ENCODE measurements around the gene NGDN. TPM values are rescaled to one million over a fixed set of nuclear protein-coding genes. Genes with fewer than 3 reads are reported as not detected.
A peak's percentile ranks its signal among the peaks of the same experiment; 100 is the strongest.

NGDN gene
- 64.3 and 85.9 TPM in 2 replicates for polyA plus RNA-seq (2012; rRNA removed)
- 76.1 and 82.9 TPM in 2 replicates for polyA plus RNA-seq (2012; cell fraction: cytosol; rRNA removed)
- polyA plus RNA-seq (2012; cell fraction: nucleus; rRNA removed), result 65.1 and 116 TPM in 2 replicates

DNA sequence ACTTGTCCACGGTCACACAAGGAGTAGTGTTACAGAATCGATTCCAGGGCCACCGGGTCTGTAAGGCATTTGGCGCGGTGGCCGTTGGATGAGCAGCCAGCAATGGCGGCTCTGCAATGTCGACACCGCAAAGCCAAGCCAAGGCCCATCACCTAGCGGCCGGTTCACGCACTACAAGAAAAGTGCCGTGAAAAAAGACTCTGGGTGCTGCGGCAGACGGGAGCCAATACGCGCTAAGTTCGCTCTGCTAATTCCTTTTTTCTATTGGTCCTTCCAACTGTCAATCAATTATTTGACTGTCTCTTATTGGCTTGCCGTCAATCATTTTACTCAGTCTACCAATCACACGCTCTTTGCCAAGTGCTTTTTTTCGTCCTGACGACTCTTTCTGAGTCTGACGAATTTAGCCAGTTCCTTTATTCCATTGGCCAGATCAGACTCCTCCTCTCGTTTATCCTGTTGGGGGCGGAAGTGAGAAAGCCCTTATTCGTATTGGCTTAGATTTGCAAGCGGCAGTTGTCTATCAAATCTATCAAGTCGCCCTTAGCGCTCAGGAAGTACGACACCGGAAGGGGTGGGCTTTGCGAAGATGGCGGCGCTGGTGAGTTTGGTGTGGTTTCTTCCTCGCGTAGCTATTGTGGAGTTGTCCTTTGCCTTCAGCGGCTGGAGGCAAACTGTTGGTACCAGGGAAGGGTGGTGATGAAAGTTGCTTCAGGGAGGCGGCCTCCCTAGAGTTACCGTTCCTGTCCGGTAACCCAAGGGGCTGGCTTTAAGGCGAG is at the start of gene NGDN:
Gene NGDN, plus strand, starts transcription at position 577 of the 779 bp plus-strand sequence. Its CDS starts 13 bp downstream, at position 590.
- Histone ChIP-seq H3K9me3 (no peaks in the 10 kb centered on the region), H3K79me2 (ENCODE audit: insufficient read depth) (peaks cover 30% of the 10 kb centered on the region), H3K9me2 (no peaks in the 10 kb centered on the region), H2AFZ (ENCODE audit: low read depth) (peak within 1 kb of the TSS; percentile 97), H4K20me1 (ENCODE audit: insufficient read depth) (no peaks in the 10 kb centered on the region), H3K4me3 (ENCODE audit: low read depth in 2 of 2, low read length in 1 of 2) (peak within 1 kb of the TSS; percentile 92 to 96), H3K9ac (peak within 1 kb of the TSS; percentile 83), H3K27me3 (ENCODE audit: insufficient read depth) (no peaks in the 10 kb centered on the region), H3F3A (replicated peaks; ENCODE audit: insufficient read depth) (peaks cover 5% of the 10 kb centered on the region), H3K4me1 (ENCODE audit: control insufficient read depth in 1 of 2, insufficient read depth in 2 of 2, low read depth in 1 of 2, low read length in 1 of 2) (peaks cover 0 to 7% of the 10 kb centered on the region in 2 experiments; a peak in 2 of 4 replicates), H3K4me2 (peak within 1 kb of the TSS; percentile 81), H3K36me3 (replicated peaks in 1 of 2; ENCODE audit: control insufficient read depth in 1 of 2, insufficient read depth in 2 of 2, low read length in 1 of 2) (peaks cover 23 to 35% of the 10 kb centered on the region in 2 experiments), H3K27ac (ENCODE audit: low read depth in 2 of 2, low read length in 1 of 2) (peak within 1 kb of the TSS; percentile 61 to 88)
- peak; percentile 86 for DNase-seq
- ChIA-PET POLR2A (interaction anchor here (0.6 kb wide), 1 partner anchor 92 kb away, joined by 3 read pairs; no protein-coding TSS in a partner anchor), CTCF (interaction anchor here (0.7 to 26.4 kb wide), 10 partner anchors 9 to 163 kb away, joined by 3 to 785 read pairs (median 4); partner anchors contain the start of genes AP1G2, PABPN1 and THTPA)
- 6% methylated on average over 39 of the region's 41 CpGs for WGBS (ENCODE audit: low lambda C conversion rate)
- TF ChIP-seq EP300 (IDR thresholded peaks at IDR 0.05; ENCODE audit: borderline replicate concordance in 1 of 2, low read depth in 1 of 2, low read length in 1 of 2) (no peak), REST (IDR thresholded peaks at IDR 0.05; ENCODE audit: low read depth, low read length) (peak; percentile 26; the same call in 1 of the 2 replicates), USF1 (IDR thresholded peaks at IDR 0.05; ENCODE audit: borderline replicate concordance, low read depth) (no peak), RAD21 (IDR thresholded peaks at IDR 0.05; ENCODE audit: low read length) (peak; percentile 69), RXRA (IDR thresholded peaks at IDR 0.05; ENCODE audit: borderline replicate concordance, low read depth) (no peak), FOXM1 (IDR thresholded peaks at IDR 0.05; ENCODE audit: low read depth) (no peak), GATA2 (CRISPR knock-in tag; IDR thresholded peaks at IDR 0.05) (no peak), MAX (IDR thresholded peaks at IDR 0.05; ENCODE audit: low read depth) (peak; percentile 88), TCF12 (IDR thresholded peaks at IDR 0.05) (no peak), TAF1 (IDR thresholded peaks at IDR 0.05; ENCODE audit: borderline replicate concordance, low read depth, low read length) (peak; percentile 84), NFIC (IDR thresholded peaks at IDR 0.05; ENCODE audit: borderline replicate concordance) (no peak), EZH2phosphoT487 (IDR thresholded peaks at IDR 0.05; ENCODE audit: borderline replicate concordance, low read depth) (no peak), MXI1 (IDR thresholded peaks at IDR 0.05; ENCODE audit: low read depth, low read length) (peak; percentile 74; the same call in 1 of the 2 replicates), RFX5 (IDR thresholded peaks at IDR 0.05; ENCODE audit: low read length) (peak; percentile 97), RCOR1 (IDR thresholded peaks at IDR 0.05; ENCODE audit: low read length) (peak; percentile 26; the same call in 1 of the 2 replicates), FOSL2 (IDR thresholded peaks at IDR 0.05; ENCODE audit: borderline replicate concordance, low read depth) (no peak), CHD2 (IDR thresholded peaks at IDR 0.05; ENCODE audit: low read length, partially characterized antibody) (peak; percentile 46), MEF2A (IDR thresholded peaks at IDR 0.05; ENCODE audit: borderline replicate concordance, low read depth) (no peak)
- TF ChIP-seq, protein P1, sequence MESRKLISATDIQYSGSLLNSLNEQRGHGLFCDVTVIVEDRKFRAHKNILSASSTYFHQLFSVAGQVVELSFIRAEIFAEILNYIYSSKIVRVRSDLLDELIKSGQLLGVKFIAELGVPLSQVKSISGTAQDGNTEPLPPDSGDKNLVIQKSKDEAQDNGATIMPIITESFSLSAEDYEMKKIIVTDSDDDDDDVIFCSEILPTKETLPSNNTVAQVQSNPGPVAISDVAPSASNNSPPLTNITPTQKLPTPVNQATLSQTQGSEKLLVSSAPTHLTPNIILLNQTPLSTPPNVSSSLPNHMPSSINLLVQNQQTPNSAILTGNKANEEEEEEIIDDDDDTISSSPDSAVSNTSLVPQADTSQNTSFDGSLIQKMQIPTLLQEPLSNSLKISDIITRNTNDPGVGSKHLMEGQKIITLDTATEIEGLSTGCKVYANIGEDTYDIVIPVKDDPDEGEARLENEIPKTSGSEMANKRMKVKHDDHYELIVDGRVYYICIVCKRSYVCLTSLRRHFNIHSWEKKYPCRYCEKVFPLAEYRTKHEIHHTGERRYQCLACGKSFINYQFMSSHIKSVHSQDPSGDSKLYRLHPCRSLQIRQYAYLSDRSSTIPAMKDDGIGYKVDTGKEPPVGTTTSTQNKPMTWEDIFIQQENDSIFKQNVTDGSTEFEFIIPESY (IDR thresholded peaks at IDR 0.05; ENCODE audit: borderline replicate concordance, low read depth), result 0 out of 2 replicates have a peak, but pooled peaks have one; percentile 10
- TF ChIP-seq, protein P2, sequence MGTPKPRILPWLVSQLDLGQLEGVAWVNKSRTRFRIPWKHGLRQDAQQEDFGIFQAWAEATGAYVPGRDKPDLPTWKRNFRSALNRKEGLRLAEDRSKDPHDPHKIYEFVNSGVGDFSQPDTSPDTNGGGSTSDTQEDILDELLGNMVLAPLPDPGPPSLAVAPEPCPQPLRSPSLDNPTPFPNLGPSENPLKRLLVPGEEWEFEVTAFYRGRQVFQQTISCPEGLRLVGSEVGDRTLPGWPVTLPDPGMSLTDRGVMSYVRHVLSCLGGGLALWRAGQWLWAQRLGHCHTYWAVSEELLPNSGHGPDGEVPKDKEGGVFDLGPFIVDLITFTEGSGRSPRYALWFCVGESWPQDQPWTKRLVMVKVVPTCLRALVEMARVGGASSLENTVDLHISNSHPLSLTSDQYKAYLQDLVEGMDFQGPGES (IDR thresholded peaks at IDR 0.05; ENCODE audit: low read depth, low read length), result peak; percentile 96
- TF ChIP-seq, protein P3, sequence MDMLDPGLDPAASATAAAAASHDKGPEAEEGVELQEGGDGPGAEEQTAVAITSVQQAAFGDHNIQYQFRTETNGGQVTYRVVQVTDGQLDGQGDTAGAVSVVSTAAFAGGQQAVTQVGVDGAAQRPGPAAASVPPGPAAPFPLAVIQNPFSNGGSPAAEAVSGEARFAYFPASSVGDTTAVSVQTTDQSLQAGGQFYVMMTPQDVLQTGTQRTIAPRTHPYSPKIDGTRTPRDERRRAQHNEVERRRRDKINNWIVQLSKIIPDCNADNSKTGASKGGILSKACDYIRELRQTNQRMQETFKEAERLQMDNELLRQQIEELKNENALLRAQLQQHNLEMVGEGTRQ (IDR thresholded peaks at IDR 0.05; ENCODE audit: borderline replicate concordance, low read depth, low read length), result no peak

Measured in SK-N-SH (cell line).